Activated T-cell treated with anti-CD3 and anti-CD28 coated beads for 24 hours (primary cell): Measurements from ENCODE around the gene CKLF.
A peak's percentile ranks its signal among the peaks of the same experiment; 100 is the strongest.
"Not testable (repeated sequence)": the region's sequence is repeated elsewhere in the genome, so short reads cannot be mapped to it uniquely, and the experiment has no call there.

ENCODE experiments used
- DNase-seq: peaks from one replicate; pipeline ENCODE4 v3.0.0-alpha.2; 2020; ENCODE audit warnings: low read depth

CKLF gene

GRCh38 chr16:66569131-66569530, 16.8 kb downstream of the CKLF start:
- DNase-seq, result no peak

- no peak for DNase-seq
Measured at GRCh38 chr16:66569827-66570405, 17.5 kb downstream of the CKLF start.

- DNase-seq, result no peak
Measured at GRCh38 chr16:66572356-66572755, 20.0 kb downstream of the CKLF start.

DNA sequence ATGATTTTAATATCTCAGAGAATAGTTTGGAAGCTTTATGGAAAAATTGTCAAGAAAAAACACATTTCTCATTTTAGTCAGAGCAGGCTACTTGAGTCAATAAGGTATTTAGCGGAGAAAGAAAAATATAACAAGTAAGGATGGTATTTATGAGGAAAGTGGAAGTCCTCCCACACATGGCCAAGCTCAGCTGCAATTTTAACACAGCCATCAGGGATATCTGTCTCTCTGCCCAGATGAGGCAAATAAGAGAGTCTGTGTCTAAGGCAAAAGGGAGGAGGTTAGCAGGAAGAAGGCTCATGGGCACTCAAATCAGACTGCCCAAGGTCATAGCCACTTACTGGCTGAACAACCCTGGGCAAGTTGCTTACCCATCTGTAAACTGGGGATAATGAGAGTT, 21.7 kb downstream of the CKLF start:
- DNase-seq, result no peak

DNA sequence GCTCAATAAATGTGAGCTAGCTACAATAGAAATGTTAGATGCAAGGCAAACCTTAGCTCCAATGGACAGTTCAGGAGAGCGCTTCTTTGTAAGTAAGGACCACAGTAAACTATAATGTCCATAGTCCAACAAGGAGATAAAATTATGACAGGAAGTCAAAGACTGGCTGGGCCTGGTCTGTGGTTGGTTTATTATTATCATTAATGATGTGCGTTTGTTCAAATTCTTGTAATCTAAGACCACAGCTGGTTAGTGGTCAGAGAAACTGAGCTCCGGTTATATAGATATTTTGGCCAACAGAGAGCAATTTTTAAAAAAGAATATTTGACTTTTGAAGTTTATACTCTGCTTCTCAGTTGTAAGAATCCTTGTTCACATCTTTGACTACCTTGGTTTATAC, 22.2 kb downstream of the CKLF start:
- no peak for DNase-seq

DNA sequence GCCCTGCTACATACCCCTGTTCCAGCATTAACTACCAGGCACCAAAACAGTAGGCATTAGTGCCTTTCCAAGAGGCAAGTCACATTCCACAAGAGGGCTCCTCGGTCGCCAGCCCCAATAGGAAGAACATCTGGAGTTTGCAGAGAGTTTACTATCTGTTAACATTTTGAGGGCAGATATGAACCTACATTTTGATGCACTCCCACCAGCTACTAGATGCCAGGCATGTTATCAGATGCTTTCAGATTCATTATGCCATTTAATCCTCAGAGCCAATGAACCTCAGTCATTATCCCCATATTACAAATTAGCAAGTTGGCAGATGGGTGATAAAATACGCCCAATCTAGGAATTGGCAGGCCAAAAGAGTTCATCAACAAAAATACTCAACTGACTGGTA, 22.7 kb downstream of the CKLF start:
- DNase-seq, result no peak

GRCh38 chr16:66576296-66576695, 23.9 kb downstream of the CKLF start:
- no peak for DNase-seq

DNA sequence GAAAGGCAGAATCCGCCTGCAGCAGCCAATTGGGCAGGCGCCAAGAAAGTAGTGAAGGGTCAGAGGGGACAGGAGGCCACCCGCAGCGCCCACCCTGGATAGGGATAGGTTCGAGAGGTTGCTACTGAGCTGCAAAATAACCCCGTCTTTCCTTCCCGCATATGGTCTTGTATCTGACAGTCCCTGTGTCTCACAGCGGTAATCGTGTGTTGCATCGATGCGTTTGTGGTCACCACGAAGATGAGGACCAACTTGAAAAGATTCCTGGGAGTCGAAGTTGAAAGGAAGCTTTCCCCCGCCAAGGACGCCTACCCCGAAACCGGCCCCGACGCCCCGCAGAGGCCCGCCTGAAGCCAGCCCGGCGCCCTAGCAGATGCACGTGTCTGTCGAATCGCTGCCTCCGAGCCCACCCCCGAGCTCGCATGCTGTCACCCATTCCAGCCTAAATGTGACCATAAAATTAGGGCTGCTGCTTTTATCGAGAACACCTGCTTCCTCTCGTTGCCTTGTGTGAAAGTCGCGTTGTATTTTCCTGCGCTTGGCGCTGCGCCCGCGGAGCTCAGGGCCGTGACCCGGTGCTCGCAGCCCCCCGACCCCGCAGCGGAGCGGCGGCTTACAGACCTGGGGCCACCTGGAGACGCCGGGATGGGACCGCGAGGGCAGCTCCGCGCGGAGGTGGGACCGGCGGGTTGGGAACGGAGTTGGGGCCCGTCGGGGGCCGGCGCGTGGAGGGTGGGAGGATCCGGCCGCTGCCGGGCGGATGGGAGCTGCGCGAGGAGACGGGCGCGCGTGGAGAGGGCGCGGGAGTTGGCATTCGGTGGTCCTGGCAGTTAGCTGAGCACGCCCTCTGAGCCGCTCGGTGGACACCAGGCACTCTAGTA, 26.5 kb downstream of the CKLF start, which contains the start of gene CMTM2:
CMTM2 (plus strand) TSS at position 813 of the 881 bp plus-strand sequence. CDS start 145 bp downstream, outside the sequence.
- no peak for DNase-seq

- no peak for DNase-seq
Measured at GRCh38 chr16:66580605-66581209, 28.3 kb downstream of the CKLF start.

- DNase-seq, result no peak
Measured at GRCh38 chr16:66581246-66581952, 29.0 kb downstream of the CKLF start.

- no peak for DNase-seq
Measured at GRCh38 chr16:66585481-66586239, 33.3 kb downstream of the CKLF start.

GRCh38 chr16:66587881-66588600, 35.7 kb downstream of the CKLF start:
- no peak for DNase-seq

DNA sequence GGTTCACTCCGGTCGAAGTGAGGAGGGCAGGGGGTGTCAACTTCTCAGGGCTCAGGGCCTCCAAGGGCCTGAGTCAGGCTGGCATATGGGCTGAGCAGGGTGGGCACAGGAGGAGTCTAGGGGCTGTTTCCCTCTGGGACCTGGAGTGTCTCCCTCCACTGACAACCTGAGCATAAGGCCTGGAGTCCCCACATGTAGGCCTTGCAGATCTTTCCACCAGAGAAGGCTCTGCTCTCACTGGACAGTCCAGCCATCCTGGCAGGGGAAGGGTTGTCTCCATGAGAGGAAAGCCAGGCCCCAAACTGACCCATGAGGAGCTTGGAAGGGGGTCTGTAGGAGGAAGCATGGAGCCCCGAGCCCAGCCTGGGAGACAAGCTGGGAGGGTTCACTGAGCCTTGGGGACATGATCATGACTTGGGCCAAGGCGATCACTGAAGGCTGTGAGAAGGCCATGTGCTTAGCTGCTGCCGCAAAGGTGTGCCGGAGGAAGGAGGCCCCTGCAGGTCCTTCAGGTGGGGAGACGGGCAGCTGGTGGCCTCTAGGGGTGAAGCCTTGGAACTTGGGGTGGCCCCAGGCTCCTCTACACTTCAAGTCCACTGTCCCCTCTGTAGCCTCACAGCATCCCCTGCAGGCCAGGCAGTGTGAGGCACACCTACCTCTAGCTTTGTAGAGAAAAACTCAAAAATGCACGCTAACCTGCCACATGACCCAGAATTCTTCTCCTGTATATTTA, 36.8 kb downstream of the CKLF start:
- peak; percentile 33 for DNase-seq

DNA sequence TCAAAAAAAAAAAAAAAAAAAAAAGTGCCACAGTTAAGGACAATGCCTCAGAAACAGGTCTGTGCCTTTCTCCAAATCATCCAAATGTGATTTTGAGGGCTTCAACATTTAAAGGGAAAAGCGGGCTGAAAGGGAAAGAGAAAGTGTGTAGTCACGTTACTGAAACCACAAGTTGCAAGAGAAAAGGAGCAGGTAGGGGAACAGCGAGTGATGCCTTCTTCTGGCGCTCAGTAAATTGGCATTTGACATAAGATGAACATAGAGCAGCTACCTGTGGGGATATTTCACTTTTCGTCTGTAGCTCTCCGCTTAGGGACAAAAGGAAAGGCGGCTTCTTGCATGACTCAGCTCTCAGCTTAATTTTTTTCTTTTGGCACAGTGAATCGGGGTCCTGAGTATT, 37.9 kb downstream of the CKLF start:
- DNase-seq, result no peak

- no peak for DNase-seq
Measured at GRCh38 chr16:66591018-66591417, 38.6 kb downstream of the CKLF start.

GRCh38 chr16:66592241-66592640, 39.9 kb downstream of the CKLF start:
- DNase-seq, result no peak

DNA sequence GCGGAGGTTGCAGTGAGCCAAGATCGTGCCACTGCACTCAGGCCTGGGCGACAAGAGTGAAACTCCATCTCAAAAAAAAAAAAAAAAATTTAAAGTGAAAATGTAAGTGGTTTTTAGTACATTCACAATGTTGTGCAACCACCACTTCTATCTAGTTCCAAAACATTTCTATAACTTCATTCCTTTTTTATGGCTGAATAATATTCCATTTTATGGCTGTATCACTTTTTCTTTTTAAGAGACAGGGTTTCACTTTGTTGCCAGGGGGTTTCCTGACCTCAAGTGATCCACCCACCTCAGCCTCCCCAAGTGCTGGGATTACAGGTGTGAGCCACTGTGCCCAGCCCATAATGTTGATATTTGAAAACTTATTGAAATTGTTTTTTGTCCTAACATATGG, 40.4 kb downstream of the CKLF start:
- DNase-seq, result no peak

GRCh38 chr16:66594739-66595138, 42.4 kb downstream of the CKLF start:
- no peak for DNase-seq

DNA sequence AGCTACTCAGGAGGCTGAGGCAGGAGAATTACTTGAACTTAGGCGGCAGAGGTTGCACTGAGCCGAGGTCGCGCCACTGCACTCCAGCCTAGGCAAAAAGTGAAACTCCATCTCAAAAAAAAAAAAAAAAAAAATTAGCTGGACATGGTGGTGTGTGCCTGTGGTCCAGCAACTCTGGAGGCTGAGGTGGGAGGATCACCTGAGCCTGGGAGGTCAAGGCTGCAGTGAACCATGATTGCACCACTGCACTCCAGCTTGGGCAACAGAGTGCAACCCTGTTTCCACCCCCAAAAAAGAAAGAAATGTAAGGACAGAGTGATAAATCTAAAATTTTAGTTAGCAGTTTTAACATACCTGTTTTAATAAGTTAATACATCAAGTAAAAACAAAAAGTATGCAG, 44.2 kb downstream of the CKLF start:
- not testable (repeated sequence) for DNase-seq
